HepG2 (cell line): ENCODE results near the gene STX4. TPM values are rescaled to one million over a fixed set of nuclear protein-coding genes. Genes with fewer than 3 reads are reported as not detected.
A peak's percentile ranks its signal among the peaks of the same experiment; 100 is the strongest.

Source experiments
- BCL6 ChIP-seq: IDR thresholded peaks from 2 replicates; pipeline ENCODE4 v1.6.1; 2016; ENCODE audit warnings: missing genetic modification reagents, missing compliant biosample characterization
- CHCHD3 ChIP-seq: sonication (generic); formaldehyde crosslinking; IDR thresholded peaks from 2 replicates; pipeline ENCODE4 v1.8.0; 2022; ENCODE audit warnings: mild to moderate bottlenecking, missing genetic modification reagents, moderate library complexity
- ETV5 ChIP-seq: IDR thresholded peaks from 2 replicates; pipeline ENCODE4 v1.6.1; 2018; ENCODE audit warnings: missing biosample characterization, missing genetic modification reagents, inconsistent platforms, borderline replicate concordance
- FOXC1 ChIP-seq: sonication (generic); formaldehyde crosslinking; IDR thresholded peaks from 2 replicates; pipeline ENCODE4 v1.8.0; 2022; ENCODE audit warnings: mild to moderate bottlenecking, missing genetic modification reagents, borderline replicate concordance
- HOXA7 ChIP-seq: sonication (generic); formaldehyde crosslinking; IDR thresholded peaks from 2 replicates; pipeline ENCODE4 v1.8.1; 2022; ENCODE audit warnings: mild to moderate bottlenecking, missing genetic modification reagents, moderate library complexity
- JUNB ChIP-seq: sonication (generic); formaldehyde crosslinking; IDR thresholded peaks from 2 replicates; pipeline ENCODE4 v1.8.0; 2022; ENCODE audit warnings: missing genetic modification reagents, mild to moderate bottlenecking, borderline replicate concordance
- KDM2A ChIP-seq: sonication (generic); formaldehyde crosslinking; IDR thresholded peaks from 2 replicates; pipeline ENCODE4 v1.4.0; 2020; ENCODE audit warnings: low read depth, missing genetic modification reagents, borderline replicate concordance
- PRMT3 ChIP-seq: sonication (generic); formaldehyde crosslinking; IDR thresholded peaks from 2 replicates; pipeline ENCODE4 v1.8.1; 2022; ENCODE audit warnings: low read depth, mild to moderate bottlenecking, moderate library complexity, missing genetic modification reagents, borderline replicate concordance
- SRSF1 ChIP-seq: fragments of 200-400 bp; formaldehyde crosslinking; optimal IDR thresholded peaks from 2 replicates; pipeline ENCODE3; 2017; ENCODE audit warnings: mild to moderate bottlenecking, low read depth, low read length, moderate library complexity
- SSRP1 ChIP-seq: IDR thresholded peaks from 2 replicates; pipeline ENCODE4 v1.6.1; 2016; ENCODE audit warnings: control low read depth
- ZNF232 ChIP-seq: sonication (generic); formaldehyde crosslinking; IDR thresholded peaks from 2 replicates; pipeline ENCODE4 v1.4.0; 2020; ENCODE audit warnings: missing genetic modification reagents, borderline replicate concordance
- ZNF33B ChIP-seq: sonication (generic); formaldehyde crosslinking; IDR thresholded peaks from 2 replicates; pipeline ENCODE4 v1.5.1; 2020; ENCODE audit warnings: mild to moderate bottlenecking, missing genetic modification reagents
- ZNF432 ChIP-seq: sonication (generic); formaldehyde crosslinking; IDR thresholded peaks from 2 replicates; pipeline ENCODE4 v1.5.0; 2020; ENCODE audit warnings: missing genetic modification reagents, mild to moderate bottlenecking, borderline replicate concordance
- ZNF557 ChIP-seq: sonication (generic); formaldehyde crosslinking; IDR thresholded peaks from 2 replicates; pipeline ENCODE4 v1.4.0; 2020; ENCODE audit warnings: missing genetic modification reagents
- ZNF570 ChIP-seq: sonication (generic); formaldehyde crosslinking; IDR thresholded peaks from 2 replicates; pipeline ENCODE4 v1.4.0; 2020; ENCODE audit warnings: mild to moderate bottlenecking, missing genetic modification reagents, borderline replicate concordance
- ZNF788 ChIP-seq: sonication (generic); formaldehyde crosslinking; IDR thresholded peaks from 2 replicates; pipeline ENCODE4 v1.5.0; 2020; ENCODE audit warnings: mild to moderate bottlenecking, missing genetic modification reagents, borderline replicate concordance
- ZSCAN25 ChIP-seq: sonication (generic); formaldehyde crosslinking; IDR thresholded peaks from 2 replicates; pipeline ENCODE4 v1.8.0; 2022; ENCODE audit warnings: mild to moderate bottlenecking, missing genetic modification reagents
- polyA plus RNA-seq, 8 experiments: library from polyadenylated mRNA; depleted of rRNA in 3 of 8; stranded (reverse) in 7 of 8; unstranded in 1 of 8; fragments of >200 nt; fragmentation: Illumina TruSeq in 4 of 8; extraction: Trizol in 4 of 8; gene quantifications; 2 replicates each; pipeline versions ENCODE4 v1.2.1 to v1.2.3, GENCODE V29; 2011 to 2016; ENCODE audit warnings: low read depth in 4 of 8, missing spikeins in 1 of 8, mixed read lengths in 1 of 8; ENCODE audit not compliant: insufficient read depth in 1 of 8
- total RNA-seq, 5 experiments: library from RNA; depleted of rRNA; stranded (reverse); fragments of >200 nt; fragmentation: Illumina TruSeq; extraction: Trizol; gene quantifications; 2 replicates each; pipeline ENCODE4 v1.2.3, GENCODE V29; 2016; ENCODE audit warnings: low read depth in 1 of 5
- TF ChIP-seq, protein P1 (sequence below): sonication (generic); formaldehyde crosslinking; IDR thresholded peaks from 2 replicates; pipeline ENCODE4 v1.5.1; 2020; ENCODE audit warnings: missing genetic modification reagents, mild to moderate bottlenecking, borderline replicate concordance
- TF ChIP-seq, protein P2 (sequence below): sonication (generic); formaldehyde crosslinking; IDR thresholded peaks from 2 replicates; pipeline ENCODE4 v1.4.0; 2020; ENCODE audit warnings: mild to moderate bottlenecking, missing genetic modification reagents
- TF ChIP-seq, protein P3 (sequence below): sonication (generic); formaldehyde crosslinking; IDR thresholded peaks from 2 replicates; pipeline ENCODE4 v1.8.0; 2022; ENCODE audit warnings: missing genetic modification reagents, low read depth, mild to moderate bottlenecking, borderline replicate concordance
- TF ChIP-seq, protein P4 (sequence below): sonication (generic); formaldehyde crosslinking; IDR thresholded peaks from 2 replicates; pipeline ENCODE4 v1.4.0; 2020; ENCODE audit warnings: missing genetic modification reagents

STX4 gene
- total and polyA plus RNA-seq, 2 of the 13 experiments (the other 11 are each of a cell fraction or from before 2014, with no cell fraction given): 29.2 to 34.6 TPM

DNA sequence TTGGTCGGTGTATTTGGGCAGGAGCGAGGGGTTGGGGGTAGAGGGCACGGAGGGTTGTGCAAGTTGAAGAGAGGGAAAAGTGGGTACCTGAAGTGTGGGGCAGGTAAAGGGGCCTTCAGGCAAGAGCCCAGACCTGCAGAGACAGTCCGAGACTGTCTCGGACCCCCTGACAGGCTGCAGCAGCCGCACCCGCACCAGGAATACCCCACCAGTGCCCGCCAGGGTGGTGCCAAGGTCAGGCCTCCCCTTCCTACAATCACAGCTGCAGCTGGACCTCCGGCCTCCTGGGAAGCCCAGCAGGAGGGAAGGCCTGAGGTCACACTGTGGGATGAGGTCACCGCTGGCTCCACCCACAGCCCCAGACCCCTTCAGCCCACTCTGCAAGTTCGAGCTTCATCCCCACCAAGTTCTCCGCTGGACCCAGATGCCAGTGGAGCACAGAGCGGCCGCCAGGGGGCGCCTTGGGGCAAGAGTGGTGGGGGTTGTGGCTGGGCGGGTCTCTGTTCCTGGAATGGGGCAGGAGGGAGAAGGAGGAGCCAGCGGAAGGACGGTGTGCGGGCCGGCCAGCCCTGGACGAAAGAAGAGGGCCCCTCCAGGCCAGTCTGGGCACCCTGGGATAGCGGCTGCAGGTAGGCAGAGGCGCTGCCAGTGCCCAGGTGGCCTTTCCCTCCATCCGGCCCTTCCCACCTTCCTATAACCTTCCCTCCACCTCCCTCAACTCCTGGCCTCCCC is 48.5 kb upstream of the STX4 start, which contains the start of gene HSD3B7 (continued):
- TF ChIP-seq, protein P1, sequence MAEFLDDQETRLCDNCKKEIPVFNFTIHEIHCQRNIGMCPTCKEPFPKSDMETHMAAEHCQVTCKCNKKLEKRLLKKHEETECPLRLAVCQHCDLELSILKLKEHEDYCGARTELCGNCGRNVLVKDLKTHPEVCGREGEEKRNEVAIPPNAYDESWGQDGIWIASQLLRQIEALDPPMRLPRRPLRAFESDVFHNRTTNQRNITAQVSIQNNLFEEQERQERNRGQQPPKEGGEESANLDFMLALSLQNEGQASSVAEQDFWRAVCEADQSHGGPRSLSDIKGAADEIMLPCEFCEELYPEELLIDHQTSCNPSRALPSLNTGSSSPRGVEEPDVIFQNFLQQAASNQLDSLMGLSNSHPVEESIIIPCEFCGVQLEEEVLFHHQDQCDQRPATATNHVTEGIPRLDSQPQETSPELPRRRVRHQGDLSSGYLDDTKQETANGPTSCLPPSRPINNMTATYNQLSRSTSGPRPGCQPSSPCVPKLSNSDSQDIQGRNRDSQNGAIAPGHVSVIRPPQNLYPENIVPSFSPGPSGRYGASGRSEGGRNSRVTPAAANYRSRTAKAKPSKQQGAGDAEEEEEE (CRISPR knock-in tag): no peak
- peak; percentile 52; the same call in 1 of the 2 replicates for TF ChIP-seq ETV5 (CRISPR knock-in tag)
- TF ChIP-seq, protein P2, sequence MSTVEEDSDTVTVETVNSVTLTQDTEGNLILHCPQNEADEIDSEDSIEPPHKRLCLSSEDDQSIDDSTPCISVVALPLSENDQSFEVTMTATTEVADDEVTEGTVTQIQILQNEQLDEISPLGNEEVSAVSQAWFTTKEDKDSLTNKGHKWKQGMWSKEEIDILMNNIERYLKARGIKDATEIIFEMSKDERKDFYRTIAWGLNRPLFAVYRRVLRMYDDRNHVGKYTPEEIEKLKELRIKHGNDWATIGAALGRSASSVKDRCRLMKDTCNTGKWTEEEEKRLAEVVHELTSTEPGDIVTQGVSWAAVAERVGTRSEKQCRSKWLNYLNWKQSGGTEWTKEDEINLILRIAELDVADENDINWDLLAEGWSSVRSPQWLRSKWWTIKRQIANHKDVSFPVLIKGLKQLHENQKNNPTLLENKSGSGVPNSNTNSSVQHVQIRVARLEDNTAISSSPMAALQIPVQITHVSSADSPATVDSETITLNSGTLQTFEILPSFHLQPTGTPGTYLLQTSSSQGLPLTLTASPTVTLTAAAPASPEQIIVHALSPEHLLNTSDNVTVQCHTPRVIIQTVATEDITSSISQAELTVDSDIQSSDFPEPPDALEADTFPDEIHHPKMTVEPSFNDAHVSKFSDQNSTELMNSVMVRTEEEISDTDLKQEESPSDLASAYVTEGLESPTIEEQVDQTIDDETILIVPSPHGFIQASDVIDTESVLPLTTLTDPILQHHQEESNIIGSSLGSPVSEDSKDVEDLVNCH (CRISPR knock-in tag): no peak
- no peak for TF ChIP-seq ZNF33B (CRISPR knock-in tag)
- TF ChIP-seq ZNF570 (CRISPR knock-in tag): no peak
- no peak; the same call in 1 of the 2 replicates for TF ChIP-seq SSRP1 (CRISPR knock-in tag)
- TF ChIP-seq ZNF232 (CRISPR knock-in tag): no peak
- no peak for TF ChIP-seq FOXC1 (CRISPR knock-in tag)
- no peak for TF ChIP-seq SRSF1
- no peak for TF ChIP-seq HOXA7
- TF ChIP-seq BCL6 (CRISPR knock-in tag): peak; percentile 35
- no peak for TF ChIP-seq PRMT3 (CRISPR knock-in tag)
- TF ChIP-seq CHCHD3 (CRISPR knock-in tag): no peak
- TF ChIP-seq, protein P3, sequence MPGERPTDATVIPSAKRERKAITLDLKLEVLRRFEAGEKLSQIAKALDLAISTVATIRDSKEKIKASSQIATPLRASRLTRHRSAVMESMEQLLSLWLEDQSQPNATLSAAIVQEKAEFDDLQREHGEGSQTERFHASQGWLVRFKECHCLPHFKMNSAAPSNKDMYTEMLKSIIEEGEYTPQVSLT: no peak
- TF ChIP-seq KDM2A (CRISPR knock-in tag): peak; percentile 91
- TF ChIP-seq JUNB (CRISPR knock-in tag): no peak
- TF ChIP-seq, protein P4, sequence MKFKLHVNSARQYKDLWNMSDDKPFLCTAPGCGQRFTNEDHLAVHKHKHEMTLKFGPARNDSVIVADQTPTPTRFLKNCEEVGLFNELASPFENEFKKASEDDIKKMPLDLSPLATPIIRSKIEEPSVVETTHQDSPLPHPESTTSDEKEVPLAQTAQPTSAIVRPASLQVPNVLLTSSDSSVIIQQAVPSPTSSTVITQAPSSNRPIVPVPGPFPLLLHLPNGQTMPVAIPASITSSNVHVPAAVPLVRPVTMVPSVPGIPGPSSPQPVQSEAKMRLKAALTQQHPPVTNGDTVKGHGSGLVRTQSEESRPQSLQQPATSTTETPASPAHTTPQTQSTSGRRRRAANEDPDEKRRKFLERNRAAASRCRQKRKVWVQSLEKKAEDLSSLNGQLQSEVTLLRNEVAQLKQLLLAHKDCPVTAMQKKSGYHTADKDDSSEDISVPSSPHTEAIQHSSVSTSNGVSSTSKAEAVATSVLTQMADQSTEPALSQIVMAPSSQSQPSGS (CRISPR knock-in tag): 0 out of 2 replicates have a peak, but pooled peaks have one; percentile 29
- TF ChIP-seq ZNF788: peak; percentile 53; the same call in 1 of the 2 replicates
- no peak for TF ChIP-seq ZNF557
- no peak for TF ChIP-seq ZSCAN25 (CRISPR knock-in tag)
- TF ChIP-seq ZNF432 (CRISPR knock-in tag): no peak
